Endodermal cell (in vitro differentiated cells): ENCODE measurements around the gene TRMT112. TPM values are rescaled to one million over a fixed set of nuclear protein-coding genes. Genes with fewer than 3 reads are reported as not detected.

Experiments
- DNase-seq: peaks from one replicate; pipeline ENCODE4 v3.0.0-alpha.2; 2017
- H3K27ac ChIP-seq: 2 replicates; pipeline ENCODE4 v1.5.1; 2013; ENCODE audit warnings: mild to moderate bottlenecking, low read depth, low read length, moderate library complexity
- H3K27me3 ChIP-seq: 2 replicates; pipeline ENCODE4 v1.6.1; 2013; ENCODE audit warnings: mild to moderate bottlenecking, low read length, moderate library complexity; ENCODE audit not compliant: insufficient read depth, control insufficient read depth, poor library complexity, severe bottlenecking
- H3K36me3 ChIP-seq: 2 replicates; pipeline ENCODE4 v1.7.0; 2013; ENCODE audit warnings: mild to moderate bottlenecking, low read length, moderate library complexity; ENCODE audit not compliant: control insufficient read depth, insufficient read depth
- H3K4me1 ChIP-seq: one replicate; pipeline ENCODE4 v1.7.0; 2013; ENCODE audit warnings: low read length; ENCODE audit not compliant: control insufficient read depth, insufficient read depth
- H3K4me3 ChIP-seq: 2 replicates; pipeline ENCODE4 v1.5.1; 2013; ENCODE audit warnings: mild to moderate bottlenecking, low read length, moderate library complexity
- H3K9ac ChIP-seq: 2 replicates; pipeline ENCODE4 v1.6.1; 2013; ENCODE audit warnings: mild to moderate bottlenecking, low read length, moderate library complexity; ENCODE audit not compliant: poor library complexity, severe bottlenecking; ENCODE audit errors: extremely low read depth
- H3K9me3 ChIP-seq: 2 replicates; pipeline ENCODE4 v1.6.1; 2013; ENCODE audit warnings: mild to moderate bottlenecking, low read length, moderate library complexity; ENCODE audit not compliant: control insufficient read depth
- H3K27ac Mint-ChIP-seq: 2 replicates; pipeline ENCODE4 v1.8.0; 2020; ENCODE audit warnings: mixed read lengths
- H3K27me3 Mint-ChIP-seq: 2 replicates; pipeline ENCODE4 v1.8.0; 2021; ENCODE audit warnings: mild to moderate bottlenecking, mixed read lengths; ENCODE audit not compliant: insufficient read depth
- H3K36me3 Mint-ChIP-seq: 2 replicates; pipeline ENCODE4 v1.8.0; 2020; ENCODE audit warnings: low read depth, mixed read lengths
- H3K4me1 Mint-ChIP-seq: 2 replicates; pipeline ENCODE4 v1.8.0; 2020; ENCODE audit warnings: mixed read lengths
- H3K4me3 Mint-ChIP-seq: 2 replicates; pipeline ENCODE4 v1.8.0; 2020; ENCODE audit warnings: mild to moderate bottlenecking, moderate library complexity, mixed read lengths
- H3K9me3 Mint-ChIP-seq: 2 replicates; pipeline ENCODE4 v1.8.0; 2020; ENCODE audit warnings: mild to moderate bottlenecking, mixed read lengths
- CTCF ChIP-seq: fragments of 200-600 bp; sonication (generic); conservative IDR thresholded peaks from 2 replicates; pipeline ENCODE4 v1.5.0; 2021; ENCODE audit warnings: antibody characterized with exemption, mild to moderate bottlenecking
- WGBS, 2 experiments: methylation state at CpG; one replicate each; pipeline versions ENCODE4 v1.1.5 to v1.1.7; 2013; ENCODE audit warnings: missing lambda C conversion rate in 2 of 2, mixed read lengths in 1 of 2; ENCODE audit not compliant: insufficient coverage in 1 of 2, insufficient read length in 1 of 2; 5-methylcytosine and 5-hydroxymethylcytosine counted together
- total RNA-seq, 2 donors: library from RNA; stranded (reverse); fragmentation: NEBNext Ultra II Directional in 1 of 2; extraction: Animal tissue kit (Norgen Biotek cat#: 25700) in 1 of 2; gene quantifications; 2 replicates in 1 of 2; 3 replicates in 1 of 2; pipeline ENCODE4 v1.2.1, GENCODE V29; 2021

Gene TRMT112
- total RNA-seq, 2 donors from 2014 or later = 265 to 352 TPM

GRCh38 chr11:64268893-64269539 is 48.3 kb downstream of the TRMT112 start:
- Mint-ChIP-seq H3K36me3 (peaks cover 21% of the 10 kb centered on the region), H3K27me3 (no peaks in the 10 kb centered on the region), H3K4me3 (peak overlapping the region; percentile 95), H3K27ac (peak overlapping the region; percentile 99), H3K4me1 (peaks cover 14% of the 10 kb centered on the region), H3K9me3 (no peaks in the 10 kb centered on the region)
- Histone ChIP-seq H3K36me3 (peaks cover 11% of the 10 kb centered on the region), H3K27me3 (no peaks in the 10 kb centered on the region), H3K9me3 (no peaks in the 10 kb centered on the region), H3K4me3 (peak overlapping the region; percentile 82), H3K9ac (peak overlapping the region; percentile 91), H3K27ac (peak overlapping the region; percentile 94), H3K4me1 (no peaks in the 10 kb centered on the region)
- 3 to 17% methylated on average over 2 to 34 of the region's 34 CpGs for WGBS, 2 experiments
- no peak for TF ChIP-seq CTCF
- peak; percentile 90 for DNase-seq

- WGBS, 2 experiments = 80 to 87% methylated on average over 15 to 23 of the region's 23 CpGs
- Histone ChIP-seq H3K9ac (peak overlapping the region; percentile 91), H3K27me3 (no peaks in the 10 kb centered on the region), H3K9me3 (no peaks in the 10 kb centered on the region), H3K4me1 (no peaks in the 10 kb centered on the region), H3K27ac (peak overlapping the region; percentile 94), H3K36me3 (peaks cover 17% of the 10 kb centered on the region), H3K4me3 (peak overlapping the region; percentile 82)
- Mint-ChIP-seq H3K36me3 (peaks cover 22% of the 10 kb centered on the region), H3K9me3 (no peaks in the 10 kb centered on the region), H3K4me1 (peaks cover 10% of the 10 kb centered on the region), H3K27ac (peak overlapping the region; percentile 95), H3K27me3 (no peaks in the 10 kb centered on the region), H3K4me3 (peak overlapping the region; percentile 95)
- TF ChIP-seq CTCF = no peak
- DNase-seq = peak; percentile 87
Observed at GRCh38 chr11:64268025-64268892, 49.1 kb downstream of the TRMT112 start.

- no peaks in the 10 kb centered on the region for H3K27me3 Mint-ChIP-seq
Observed at GRCh38 chr11:64267207-64267945, 50.0 kb downstream of the TRMT112 start.

More at GRCh38 chr11:64267207-64267945, 50.0 kb downstream of the TRMT112 start:
- no peak for TF ChIP-seq CTCF
- Histone ChIP-seq H3K4me1 (no peaks in the 10 kb centered on the region), H3K27ac (no peak overlapping the region), H3K36me3 (peaks cover 25% of the 10 kb centered on the region), H3K4me3 (no peak overlapping the region), H3K9me3 (no peaks in the 10 kb centered on the region), H3K27me3 (no peaks in the 10 kb centered on the region), H3K9ac (no peak overlapping the region)
- no peak for DNase-seq
- H3K4me1 Mint-ChIP-seq = peaks cover 10% of the 10 kb centered on the region
- 87 to 88% methylated on average over 8 to 26 of the region's 27 CpGs for WGBS, 2 experiments
- H3K9me3 Mint-ChIP-seq = no peaks in the 10 kb centered on the region
- peaks cover 30% of the 10 kb centered on the region for H3K36me3 Mint-ChIP-seq
- H3K4me3 Mint-ChIP-seq = no peak overlapping the region
- H3K27ac Mint-ChIP-seq = peak overlapping the region; percentile 95
